ENCODE results near the gene PPP1R14C. TPM values are rescaled to one million over a fixed set of nuclear protein-coding genes. Genes with fewer than 3 reads are reported as not detected.
"Not testable (repeated sequence)": the region's sequence is repeated elsewhere in the genome, so short reads cannot be mapped to it uniquely, and the experiment has no call there.

Gene PPP1R14C
- polyA plus RNA-seq, 4 donors, result 0.81 to 23.4 (median 22.4) TPM

- not testable (repeated sequence) for DNase-seq (ENCODE audit: low read depth in 4 of 4, low spot score in 3 of 4)
Measured at GRCh38 chr6:150187433-150187832, 44.6 kb downstream of the PPP1R14C start.

- DNase-seq (ENCODE audit: low read depth in 4 of 4, low spot score in 3 of 4), result no peak
Measured at GRCh38 chr6:150189122-150189521, 46.3 kb downstream of the PPP1R14C start.

GRCh38 chr6:150191809-150192208, 49.0 kb downstream of the PPP1R14C start:
- no peak for DNase-seq (ENCODE audit: low read depth in 4 of 4, low spot score in 3 of 4)

- DNase-seq (ENCODE audit: low read depth in 4 of 4, low spot score in 3 of 4), result no peak
Measured at GRCh38 chr6:150194195-150194594, 51.4 kb downstream of the PPP1R14C start.

- peak; percentile 69 to 91 (median 76) for DNase-seq (ENCODE audit: low read depth in 4 of 4, low spot score in 3 of 4)
Measured at GRCh38 chr6:150195996-150196417, 53.2 kb downstream of the PPP1R14C start.

GRCh38 chr6:150196942-150197745, 54.3 kb downstream of the PPP1R14C start:
- no peak for DNase-seq (ENCODE audit: low read depth in 4 of 4, low spot score in 3 of 4)

- DNase-seq (ENCODE audit: low read depth in 4 of 4, low spot score in 3 of 4), result no peak
Measured at GRCh38 chr6:150198532-150198931, 55.7 kb downstream of the PPP1R14C start.

GRCh38 chr6:150199241-150199640, 56.4 kb downstream of the PPP1R14C start:
- no peak for DNase-seq (ENCODE audit: low read depth in 4 of 4, low spot score in 3 of 4)

GRCh38 chr6:150200428-150201100, 57.7 kb downstream of the PPP1R14C start:
- no peak for DNase-seq (ENCODE audit: low read depth in 4 of 4, low spot score in 3 of 4)

GRCh38 chr6:150201285-150201684, 58.4 kb downstream of the PPP1R14C start:
- no peak for DNase-seq (ENCODE audit: low read depth in 4 of 4, low spot score in 3 of 4)

- DNase-seq (ENCODE audit: low read depth in 4 of 4, low spot score in 3 of 4), result peak in 1 of 4 donors; percentile 40
Measured at GRCh38 chr6:150201772-150202329, 59.0 kb downstream of the PPP1R14C start.

GRCh38 chr6:150202404-150202803, 59.6 kb downstream of the PPP1R14C start:
- DNase-seq (ENCODE audit: low read depth in 4 of 4, low spot score in 3 of 4), result no peak

- DNase-seq (ENCODE audit: low read depth in 4 of 4, low spot score in 3 of 4), result no peak
Measured at GRCh38 chr6:150202934-150203333, 60.1 kb downstream of the PPP1R14C start.

GRCh38 chr6:150203378-150203777, 60.5 kb downstream of the PPP1R14C start:
- no peak for DNase-seq (ENCODE audit: low read depth in 4 of 4, low spot score in 3 of 4)

GRCh38 chr6:150203871-150204545, 61.2 kb downstream of the PPP1R14C start:
- no peak for DNase-seq (ENCODE audit: low read depth in 4 of 4, low spot score in 3 of 4)

- no peak for DNase-seq (ENCODE audit: low read depth in 4 of 4, low spot score in 3 of 4)
Measured at GRCh38 chr6:150204705-150205472, 62.0 kb downstream of the PPP1R14C start.

GRCh38 chr6:150207931-150208570, 65.2 kb downstream of the PPP1R14C start:
- no peak for DNase-seq (ENCODE audit: low read depth in 4 of 4, low spot score in 3 of 4)

- DNase-seq (ENCODE audit: low read depth in 4 of 4, low spot score in 3 of 4), result no peak
Measured at GRCh38 chr6:150208611-150209352, 65.9 kb downstream of the PPP1R14C start.

GRCh38 chr6:150209415-150209814, 66.6 kb downstream of the PPP1R14C start:
- no peak for DNase-seq (ENCODE audit: low read depth in 4 of 4, low spot score in 3 of 4)

All from left renal pelvis (tissue), 4 donors.